Measurements from ENCODE around the gene DCAF4.

Gene DCAF4

DNA sequence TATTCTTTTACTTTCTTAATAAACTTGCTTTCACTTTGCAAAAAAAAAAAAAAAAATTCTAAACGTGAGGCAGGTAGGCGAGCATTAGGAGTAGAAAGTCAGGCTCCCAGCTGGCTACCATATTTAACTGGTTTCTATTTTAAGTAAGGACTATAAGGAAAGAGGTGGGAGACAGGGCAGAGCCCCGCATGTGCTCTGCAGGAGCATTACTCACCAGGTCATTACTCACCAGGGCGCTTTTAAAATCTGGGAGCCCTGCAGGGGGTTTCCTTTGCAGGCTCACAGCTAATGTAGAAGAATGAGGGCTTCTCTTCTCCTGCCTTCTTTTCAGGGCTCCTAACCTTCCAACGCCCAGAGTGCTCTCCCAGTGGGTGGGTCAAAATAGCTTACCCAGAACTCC is 18.4 kb upstream of the DCAF4 start:
- Histone ChIP-seq H3K27ac (replicated peaks) (no peak overlapping the region), H3K4me3 (replicated peaks; ENCODE audit: insufficient read depth, low read length) (no peak overlapping the region), H3K27me3 (ENCODE audit: insufficient read depth, poor library complexity, severe bottlenecking) (no peaks in the 10 kb centered on the region)
- no peak for DNase-seq (ENCODE audit: low read depth in 1 of 2, low spot score in 1 of 2)
- TF ChIP-seq, protein P1, sequence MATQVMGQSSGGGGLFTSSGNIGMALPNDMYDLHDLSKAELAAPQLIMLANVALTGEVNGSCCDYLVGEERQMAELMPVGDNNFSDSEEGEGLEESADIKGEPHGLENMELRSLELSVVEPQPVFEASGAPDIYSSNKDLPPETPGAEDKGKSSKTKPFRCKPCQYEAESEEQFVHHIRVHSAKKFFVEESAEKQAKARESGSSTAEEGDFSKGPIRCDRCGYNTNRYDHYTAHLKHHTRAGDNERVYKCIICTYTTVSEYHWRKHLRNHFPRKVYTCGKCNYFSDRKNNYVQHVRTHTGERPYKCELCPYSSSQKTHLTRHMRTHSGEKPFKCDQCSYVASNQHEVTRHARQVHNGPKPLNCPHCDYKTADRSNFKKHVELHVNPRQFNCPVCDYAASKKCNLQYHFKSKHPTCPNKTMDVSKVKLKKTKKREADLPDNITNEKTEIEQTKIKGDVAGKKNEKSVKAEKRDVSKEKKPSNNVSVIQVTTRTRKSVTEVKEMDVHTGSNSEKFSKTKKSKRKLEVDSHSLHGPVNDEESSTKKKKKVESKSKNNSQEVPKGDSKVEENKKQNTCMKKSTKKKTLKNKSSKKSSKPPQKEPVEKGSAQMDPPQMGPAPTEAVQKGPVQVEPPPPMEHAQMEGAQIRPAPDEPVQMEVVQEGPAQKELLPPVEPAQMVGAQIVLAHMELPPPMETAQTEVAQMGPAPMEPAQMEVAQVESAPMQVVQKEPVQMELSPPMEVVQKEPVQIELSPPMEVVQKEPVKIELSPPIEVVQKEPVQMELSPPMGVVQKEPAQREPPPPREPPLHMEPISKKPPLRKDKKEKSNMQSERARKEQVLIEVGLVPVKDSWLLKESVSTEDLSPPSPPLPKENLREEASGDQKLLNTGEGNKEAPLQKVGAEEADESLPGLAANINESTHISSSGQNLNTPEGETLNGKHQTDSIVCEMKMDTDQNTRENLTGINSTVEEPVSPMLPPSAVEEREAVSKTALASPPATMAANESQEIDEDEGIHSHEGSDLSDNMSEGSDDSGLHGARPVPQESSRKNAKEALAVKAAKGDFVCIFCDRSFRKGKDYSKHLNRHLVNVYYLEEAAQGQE (IDR thresholded peaks at IDR 0.05; ENCODE audit: insufficient replicate concordance, low read depth), result no peak
- TF ChIP-seq SPI1 (IDR thresholded peaks at IDR 0.05; ENCODE audit: borderline replicate concordance, low read depth) (no peak), GABPA (IDR thresholded peaks at IDR 0.05; ENCODE audit: low read depth) (no peak), POLR2AphosphoS5 (IDR thresholded peaks at IDR 0.05; ENCODE audit: low read depth) (no peak)
- TF ChIP-seq, protein P2, sequence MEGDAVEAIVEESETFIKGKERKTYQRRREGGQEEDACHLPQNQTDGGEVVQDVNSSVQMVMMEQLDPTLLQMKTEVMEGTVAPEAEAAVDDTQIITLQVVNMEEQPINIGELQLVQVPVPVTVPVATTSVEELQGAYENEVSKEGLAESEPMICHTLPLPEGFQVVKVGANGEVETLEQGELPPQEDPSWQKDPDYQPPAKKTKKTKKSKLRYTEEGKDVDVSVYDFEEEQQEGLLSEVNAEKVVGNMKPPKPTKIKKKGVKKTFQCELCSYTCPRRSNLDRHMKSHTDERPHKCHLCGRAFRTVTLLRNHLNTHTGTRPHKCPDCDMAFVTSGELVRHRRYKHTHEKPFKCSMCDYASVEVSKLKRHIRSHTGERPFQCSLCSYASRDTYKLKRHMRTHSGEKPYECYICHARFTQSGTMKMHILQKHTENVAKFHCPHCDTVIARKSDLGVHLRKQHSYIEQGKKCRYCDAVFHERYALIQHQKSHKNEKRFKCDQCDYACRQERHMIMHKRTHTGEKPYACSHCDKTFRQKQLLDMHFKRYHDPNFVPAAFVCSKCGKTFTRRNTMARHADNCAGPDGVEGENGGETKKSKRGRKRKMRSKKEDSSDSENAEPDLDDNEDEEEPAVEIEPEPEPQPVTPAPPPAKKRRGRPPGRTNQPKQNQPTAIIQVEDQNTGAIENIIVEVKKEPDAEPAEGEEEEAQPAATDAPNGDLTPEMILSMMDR (IDR thresholded peaks at IDR 0.05; ENCODE audit: insufficient read depth, low read length), result no peak

DNA sequence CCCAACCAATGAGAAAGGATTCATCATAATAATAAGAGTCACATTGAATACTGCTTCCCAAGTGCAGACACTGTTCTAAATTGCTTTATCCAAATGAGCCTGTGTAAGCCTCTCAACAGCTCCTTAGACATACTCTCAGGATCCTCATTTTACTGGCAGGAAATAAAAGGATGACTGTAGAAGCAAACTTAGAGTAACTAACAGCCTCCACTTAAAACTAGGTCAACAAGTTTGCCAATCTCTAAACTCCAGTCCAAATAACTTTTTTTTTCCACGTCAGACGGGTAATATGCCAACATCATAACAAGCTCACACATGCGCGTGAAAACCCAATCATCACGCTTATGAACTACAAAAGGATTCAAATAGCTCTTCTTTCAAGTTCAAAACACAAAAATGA is 17.1 kb upstream of the DCAF4 start:
- H3K27me3 ChIP-seq (ENCODE audit: insufficient read depth, poor library complexity, severe bottlenecking), result no peaks in the 10 kb centered on the region
- no peak for DNase-seq (ENCODE audit: low read depth in 1 of 2, low spot score in 1 of 2)
- TF ChIP-seq, protein P2 (IDR thresholded peaks at IDR 0.05; ENCODE audit: insufficient read depth, low read length), result no peak
- TF ChIP-seq POLR2AphosphoS5 (IDR thresholded peaks at IDR 0.05; ENCODE audit: low read depth) (no peak), GABPA (IDR thresholded peaks at IDR 0.05; ENCODE audit: low read depth) (no peak), SPI1 (IDR thresholded peaks at IDR 0.05; ENCODE audit: borderline replicate concordance, low read depth) (no peak)
- TF ChIP-seq, protein P1 (IDR thresholded peaks at IDR 0.05; ENCODE audit: insufficient replicate concordance, low read depth), result no peak
- H3K27ac ChIP-seq (replicated peaks), result no peak overlapping the region
- H3K4me3 ChIP-seq (replicated peaks; ENCODE audit: insufficient read depth, low read length), result no peak overlapping the region

GRCh38 chr14:72913809-72914208 is 12.5 kb upstream of the DCAF4 start:
- Histone ChIP-seq H3K4me3 (replicated peaks; ENCODE audit: insufficient read depth, low read length) (no peak overlapping the region), H3K27ac (replicated peaks) (no peak overlapping the region), H3K27me3 (ENCODE audit: insufficient read depth, poor library complexity, severe bottlenecking) (no peaks in the 10 kb centered on the region)
- TF ChIP-seq, protein P1 (IDR thresholded peaks at IDR 0.05; ENCODE audit: insufficient replicate concordance, low read depth), result no peak
- TF ChIP-seq SPI1 (IDR thresholded peaks at IDR 0.05; ENCODE audit: borderline replicate concordance, low read depth), result no peak
- no peak for TF ChIP-seq GABPA (IDR thresholded peaks at IDR 0.05; ENCODE audit: low read depth)
- TF ChIP-seq POLR2AphosphoS5 (IDR thresholded peaks at IDR 0.05; ENCODE audit: low read depth), result no peak
- TF ChIP-seq, protein P2 (IDR thresholded peaks at IDR 0.05; ENCODE audit: insufficient read depth, low read length), result no peak
- no peak for DNase-seq (ENCODE audit: low read depth in 1 of 2, low spot score in 1 of 2)

All from HL-60 (cell line).